Stimulated activated naive CD8-positive, alpha-beta T cell treated with anti-CD3 and anti-CD28 coated beads, Interleukin-15, amount 100 ng/mL, for 72 hours (primary cell): ENCODE measurements around the gene DEPDC5.
"Not testable (repeated sequence)": the region's sequence is repeated elsewhere in the genome, so short reads cannot be mapped to it uniquely, and the experiment has no call there.

Experiments
- ATAC-seq: fragments of 150-1000 bp; cut with Tn5 transposase; 2 replicates; pipeline ENCODE4 v1.10.0; 2021; ENCODE audit warnings: mild to moderate bottlenecking, moderate library complexity
- DNase-seq, 2 donors: peaks; one replicate each; pipeline ENCODE4 v3.0.0; 2021 to 2022
- H3K27ac Mint-ChIP-seq, 2 donors: one replicate each; pipeline ENCODE4 v1.8.0; 2022; ENCODE audit warnings: mild to moderate bottlenecking in 2 of 2, mixed read lengths in 2 of 2, moderate library complexity in 2 of 2
- H3K27me3 Mint-ChIP-seq: one replicate; pipeline ENCODE4 v1.8.0; 2022; ENCODE audit warnings: mixed read lengths
- H3K4me1 Mint-ChIP-seq: one replicate; pipeline ENCODE4 v1.8.0; 2022; ENCODE audit warnings: mild to moderate bottlenecking, mixed read lengths
- H3K4me3 Mint-ChIP-seq, 2 donors: one replicate each; pipeline ENCODE4 v1.8.0; 2022; ENCODE audit warnings: mild to moderate bottlenecking in 2 of 2, mixed read lengths in 2 of 2, moderate library complexity in 1 of 2
- H3K9me3 Mint-ChIP-seq, 2 donors: one replicate each; pipeline ENCODE4 v1.8.0; 2022; ENCODE audit warnings: mixed read lengths in 2 of 2

The DEPDC5 gene

GRCh38 chr22:31739795-31740201 is 14.0 kb upstream of the DEPDC5 start:
- H3K27me3 Mint-ChIP-seq = no peaks in the 10 kb centered on the region
- H3K4me3 Mint-ChIP-seq = no peak overlapping the region
- H3K27ac Mint-ChIP-seq = peak overlapping the region in 1 of 2 donors; percentile 6
- peaks cover 22% of the 10 kb centered on the region for H3K4me1 Mint-ChIP-seq
- no peaks in the 10 kb centered on the region for H3K9me3 Mint-ChIP-seq
- ATAC-seq = no peak
- DNase-seq = no peak

DNA sequence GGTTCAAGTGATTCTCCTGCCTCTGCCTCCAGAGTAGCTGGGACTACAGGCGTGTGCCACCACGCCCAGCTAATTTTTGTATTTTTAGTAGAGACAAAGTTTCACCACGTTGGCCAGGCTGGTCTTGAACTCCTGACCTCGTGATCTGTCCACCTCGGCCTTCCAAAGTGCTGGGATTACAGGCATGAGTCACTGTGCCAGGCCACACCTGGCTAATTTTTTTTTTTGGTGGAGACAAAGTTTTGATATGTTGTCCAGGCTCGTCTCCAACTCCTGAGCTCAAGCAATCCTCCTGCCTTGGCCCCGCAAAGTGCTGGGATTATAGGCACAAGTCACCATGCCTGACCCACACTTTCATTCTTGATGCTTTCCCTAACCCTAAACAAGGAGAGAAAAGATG is 13.5 kb upstream of the DEPDC5 start:
- H3K27ac Mint-ChIP-seq = peak overlapping the region; percentile 6 to 81

GRCh38 chr22:31742115-31742514 is 11.7 kb upstream of the DEPDC5 start:
- no peaks in the 10 kb centered on the region for H3K9me3 Mint-ChIP-seq
- H3K4me3 Mint-ChIP-seq = no peak overlapping the region
- peaks cover 22% of the 10 kb centered on the region for H3K4me1 Mint-ChIP-seq
- peak overlapping the region in 1 of 2 donors; percentile 16 for H3K27ac Mint-ChIP-seq
- ATAC-seq (no peak), DNase-seq (no peak)
- no peaks in the 10 kb centered on the region for H3K27me3 Mint-ChIP-seq

More for the DNA sequence above, 13.5 kb upstream of the DEPDC5 start:
- not testable (repeated sequence) for H3K27me3 Mint-ChIP-seq, ATAC-seq, H3K9me3 Mint-ChIP-seq, H3K4me3 Mint-ChIP-seq, DNase-seq
- peaks cover 20% of the 10 kb centered on the region for H3K4me1 Mint-ChIP-seq

DNA sequence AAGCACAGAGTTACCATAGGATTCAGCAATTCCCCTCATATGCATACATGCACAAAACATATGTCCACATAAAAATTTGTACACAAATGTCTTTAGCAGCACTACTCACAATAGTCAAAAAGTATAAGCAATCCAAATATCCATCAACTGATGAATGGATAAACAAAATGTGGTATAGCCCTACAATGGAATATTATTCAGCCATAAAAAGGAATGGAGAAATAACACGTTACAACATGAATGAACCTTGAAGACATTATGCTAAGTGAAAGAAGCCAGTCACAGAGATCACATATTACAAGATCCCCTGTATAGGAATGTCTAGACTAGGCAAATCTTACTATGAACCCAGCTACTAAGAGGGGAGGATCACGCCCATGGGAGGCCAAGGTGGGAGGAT is 11.1 kb upstream of the DEPDC5 start:
- DNase-seq = no peak
- Mint-ChIP-seq H3K4me1 (peaks cover 26% of the 10 kb centered on the region), H3K27me3 (no peaks in the 10 kb centered on the region)

DNA sequence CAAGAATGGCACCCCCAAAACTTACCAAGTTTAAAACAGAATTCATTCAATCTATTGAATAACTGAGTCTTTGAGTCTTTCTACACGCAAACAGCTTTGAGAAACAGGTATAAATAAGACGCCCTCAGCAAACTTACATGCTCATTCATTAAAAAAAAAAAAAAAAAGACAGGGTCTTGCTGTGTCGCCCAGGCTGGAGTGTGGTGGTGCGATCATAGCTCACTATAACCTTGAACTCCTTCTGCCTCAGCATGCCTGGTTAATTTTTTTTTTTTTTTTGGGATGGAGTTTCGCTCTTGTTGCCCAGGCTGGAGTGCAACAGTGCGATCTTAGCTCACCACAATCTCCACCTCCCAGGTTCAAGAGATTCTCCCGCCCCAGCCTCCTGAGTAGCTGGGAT is 9.9 kb upstream of the DEPDC5 start:
- peak overlapping the region in 1 of 2 donors; percentile 76 for H3K27ac Mint-ChIP-seq
- H3K27me3 Mint-ChIP-seq = no peaks in the 10 kb centered on the region
- no peaks in the 10 kb centered on the region for H3K9me3 Mint-ChIP-seq
- H3K4me1 Mint-ChIP-seq = peaks cover 28% of the 10 kb centered on the region
- H3K4me3 Mint-ChIP-seq = no peak overlapping the region
- ATAC-seq (no peak), DNase-seq (no peak)

More for the DNA sequence above, 11.1 kb upstream of the DEPDC5 start:
- H3K9me3 Mint-ChIP-seq = no peaks in the 10 kb centered on the region
- peak overlapping the region; percentile 24 to 66 for H3K27ac Mint-ChIP-seq
- no peak for ATAC-seq
- no peak overlapping the region for H3K4me3 Mint-ChIP-seq

DNA sequence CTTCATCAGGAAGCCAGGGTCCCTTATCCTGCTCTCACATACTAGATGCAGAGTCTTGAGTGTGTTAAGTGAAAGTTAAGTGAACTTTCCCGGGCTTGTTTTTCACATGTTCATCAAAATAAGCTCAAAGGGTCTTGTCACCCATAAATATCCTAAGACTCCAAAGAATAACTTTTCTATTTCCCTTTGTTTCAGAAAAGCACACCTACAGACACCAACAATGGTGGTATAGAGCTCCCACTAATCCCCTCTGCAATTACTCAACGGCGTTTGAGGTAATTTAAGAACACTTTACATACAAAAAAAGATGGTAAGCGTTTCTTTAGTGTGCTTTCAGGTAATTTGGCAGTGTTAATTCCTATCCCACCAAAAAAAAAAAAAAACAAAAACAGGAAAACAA is 6.4 kb upstream of the DEPDC5 start:
- Mint-ChIP-seq H3K4me1 (peaks cover 44% of the 10 kb centered on the region), H3K4me3 (peak overlapping the region; percentile 81 to 90), H3K27ac (peak overlapping the region in 1 of 2 donors; percentile 48), H3K27me3 (no peaks in the 10 kb centered on the region), H3K9me3 (no peaks in the 10 kb centered on the region)
- ATAC-seq = no peak
- no peak for DNase-seq

DNA sequence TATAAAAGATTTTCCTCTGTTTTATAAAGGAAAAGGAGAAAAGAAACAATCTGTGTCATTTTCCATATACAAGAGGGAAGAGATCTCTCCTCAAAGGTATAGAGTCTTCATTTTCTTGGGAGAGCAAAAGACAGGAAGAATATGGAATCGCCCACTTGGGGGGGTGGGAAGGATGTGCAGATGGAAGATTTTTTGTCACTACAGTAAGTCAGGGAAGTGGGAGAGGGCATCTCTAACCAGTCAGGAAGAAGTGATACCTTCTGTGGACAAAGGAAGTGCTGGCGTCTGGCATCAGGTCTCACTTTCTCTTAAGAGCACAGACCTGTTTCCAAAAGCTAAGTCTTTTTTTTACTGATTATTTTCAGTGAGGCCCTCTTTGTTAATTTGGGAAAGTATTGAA is 5.3 kb upstream of the DEPDC5 start:
- DNase-seq (no peak), ATAC-seq (no peak)
- peaks cover 47% of the 10 kb centered on the region for H3K4me1 Mint-ChIP-seq
- no peaks in the 10 kb centered on the region for H3K9me3 Mint-ChIP-seq
- H3K27ac Mint-ChIP-seq = peak overlapping the region; percentile 10 to 42
- H3K27me3 Mint-ChIP-seq = no peaks in the 10 kb centered on the region
- H3K4me3 Mint-ChIP-seq = peak overlapping the region; percentile 81 to 90

- H3K27me3 Mint-ChIP-seq = no peaks in the 10 kb centered on the region
- ATAC-seq = peak; percentile 82
- peak within 1 kb of the TSS; percentile 94 to 97 for H3K27ac Mint-ChIP-seq
- peak within 1 kb of the TSS; percentile 81 to 90 for H3K4me3 Mint-ChIP-seq
- DNase-seq = peak; percentile 98 to 99
- H3K9me3 Mint-ChIP-seq = no peaks in the 10 kb centered on the region
- peaks cover 55% of the 10 kb centered on the region for H3K4me1 Mint-ChIP-seq
Observed at GRCh38 chr22:31749636-31750364, 4.0 kb upstream of the DEPDC5 start, which contains the start of gene PRR14L. PRR14L (minus strand) TSS chr22:31750132; CDS start chr22:31738860, 11,272 bp downstream.

DNA sequence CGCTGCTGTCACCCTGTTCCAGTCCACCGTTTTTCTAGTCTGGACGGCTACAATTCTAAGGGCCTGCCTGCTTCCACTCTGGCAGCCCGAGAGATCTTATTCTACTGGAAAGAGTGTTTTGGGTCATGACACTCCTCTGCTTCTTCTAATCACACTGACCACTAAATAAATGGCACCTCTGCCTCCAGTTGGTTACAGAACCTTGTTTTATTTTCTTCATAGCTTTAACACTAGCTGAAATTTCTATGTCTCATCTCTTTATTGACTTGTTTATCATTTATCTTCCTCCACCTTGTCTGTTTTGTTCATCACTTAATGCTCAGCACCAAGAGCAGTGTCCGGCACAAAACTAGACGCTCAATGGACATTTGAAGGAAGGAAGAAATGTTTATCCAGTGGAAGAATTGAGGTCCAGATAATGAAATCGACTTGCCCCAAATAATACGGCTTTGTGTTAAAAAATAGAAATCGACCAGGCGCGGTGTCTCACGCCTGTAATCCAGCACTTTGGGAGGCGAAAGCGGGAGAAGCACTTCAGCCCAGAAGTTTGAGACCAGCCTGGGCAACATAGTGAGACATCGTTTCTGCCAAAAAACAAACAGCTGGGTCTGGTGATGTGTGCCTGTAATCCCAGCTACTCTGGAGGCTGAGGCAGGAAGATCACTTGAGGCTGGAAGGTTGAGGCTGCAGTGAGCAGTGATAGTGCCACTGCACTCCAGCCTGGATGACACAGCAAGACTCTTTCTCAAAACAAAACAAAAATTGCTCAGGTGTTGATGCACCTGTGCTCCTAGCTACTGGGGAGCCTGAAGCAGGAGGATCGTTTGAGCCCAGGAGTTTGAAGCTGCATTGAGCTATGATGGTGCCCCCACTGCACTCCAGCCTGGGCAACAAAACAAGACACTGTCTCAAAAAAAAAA is 3.2 kb upstream of the DEPDC5 start:
- peaks cover 64% of the 10 kb centered on the region for H3K4me1 Mint-ChIP-seq
- DNase-seq = no peak
- H3K9me3 Mint-ChIP-seq = no peaks in the 10 kb centered on the region

DNA sequence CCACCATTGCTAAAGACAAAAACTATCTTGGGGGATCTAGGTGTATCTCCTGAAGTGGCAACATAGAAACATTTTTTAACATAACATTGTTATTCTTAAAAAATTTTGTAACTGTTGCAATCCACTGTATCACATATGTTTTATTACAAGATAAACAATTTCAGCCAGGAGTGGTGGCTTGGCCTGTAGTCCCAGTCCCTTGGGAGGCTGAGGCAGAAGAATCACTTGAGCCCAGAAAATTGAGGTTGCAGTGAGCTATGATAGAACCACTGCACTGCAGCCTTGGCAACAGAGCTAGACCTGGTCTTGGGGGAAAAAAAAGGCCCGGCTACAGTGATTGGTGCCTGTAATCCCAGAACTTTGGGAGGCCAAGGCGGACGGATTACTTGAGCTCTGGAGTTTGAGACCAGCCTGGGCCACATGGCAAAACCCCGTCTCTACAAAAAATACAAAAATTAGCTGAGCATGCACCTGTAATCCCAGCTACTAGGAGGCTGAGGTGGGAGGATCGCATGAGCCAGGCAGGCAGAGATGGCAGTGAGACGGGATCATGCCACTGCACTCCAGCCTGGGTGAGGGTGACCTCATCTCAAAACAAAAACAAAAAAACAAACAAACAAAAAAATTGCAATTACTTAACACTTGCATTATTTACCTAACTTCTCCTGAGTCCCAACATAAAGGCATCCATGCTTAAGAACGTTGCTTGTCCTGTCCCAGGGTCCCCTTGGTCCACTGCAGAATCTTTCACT is 1.5 kb upstream of the DEPDC5 start:
- DNase-seq (no peak), ATAC-seq (no peak)
- H3K9me3 Mint-ChIP-seq = no peaks in the 10 kb centered on the region
- H3K27ac Mint-ChIP-seq = peak overlapping the region in 1 of 2 donors; percentile 99
- H3K4me3 Mint-ChIP-seq = peak overlapping the region in 1 of 2 donors; percentile 91
- H3K27me3 Mint-ChIP-seq = no peaks in the 10 kb centered on the region
- peaks cover 61% of the 10 kb centered on the region for H3K4me1 Mint-ChIP-seq

More for the DNA sequence above, 3.2 kb upstream of the DEPDC5 start:
- H3K27me3 Mint-ChIP-seq = no peaks in the 10 kb centered on the region
- ATAC-seq = no peak
- H3K4me3 Mint-ChIP-seq = peak overlapping the region; percentile 81 to 90
- H3K27ac Mint-ChIP-seq = peak overlapping the region; percentile 94 to 97

DNA sequence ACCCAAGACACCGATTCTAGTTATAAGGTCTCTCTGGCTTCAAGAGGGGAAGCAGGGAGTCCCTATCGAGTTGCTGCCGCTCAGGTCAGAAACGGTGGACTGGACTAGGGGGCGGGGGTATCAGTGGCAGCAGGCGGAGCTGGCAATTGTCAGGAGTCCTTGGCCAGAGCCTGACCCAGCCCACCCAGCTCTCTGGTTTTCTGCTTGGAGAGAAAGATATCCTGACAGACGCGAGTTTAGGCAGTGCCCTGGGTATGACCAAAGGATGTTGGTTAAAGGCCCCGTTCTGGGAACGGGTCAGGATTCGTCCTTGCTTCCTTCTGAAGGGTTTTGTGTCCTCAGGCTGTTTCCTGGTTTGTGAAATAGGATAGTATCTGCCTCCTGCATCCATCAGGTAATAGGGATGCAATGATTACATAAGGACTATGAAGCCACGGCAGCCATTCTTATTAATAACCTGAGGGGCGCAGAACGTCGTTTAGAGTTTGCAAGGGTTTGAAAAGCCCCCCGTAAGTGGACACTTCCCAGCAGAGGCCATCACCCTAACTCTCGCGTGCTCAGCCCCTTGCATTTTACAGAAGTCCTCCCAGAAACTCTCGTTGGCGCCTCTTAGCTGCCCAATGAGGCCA is 700 bp upstream of the DEPDC5 start:
- DNase-seq = peak; percentile 14 to 22
- H3K4me1 Mint-ChIP-seq = peaks cover 52% of the 10 kb centered on the region
- H3K27ac Mint-ChIP-seq = peak overlapping the region; percentile 95 to 99
- H3K4me3 Mint-ChIP-seq = peak overlapping the region; percentile 84 to 91
- no peak for ATAC-seq
- no peaks in the 10 kb centered on the region for H3K9me3 Mint-ChIP-seq
- H3K27me3 Mint-ChIP-seq = no peaks in the 10 kb centered on the region

- peak overlapping the region; percentile 84 to 91 for H3K4me3 Mint-ChIP-seq
- peak overlapping the region; percentile 95 to 99 for H3K27ac Mint-ChIP-seq
- ATAC-seq (no peak), DNase-seq (no peak)
- peaks cover 41% of the 10 kb centered on the region for H3K4me1 Mint-ChIP-seq
- no peaks in the 10 kb centered on the region for H3K9me3 Mint-ChIP-seq
- H3K27me3 Mint-ChIP-seq = no peaks in the 10 kb centered on the region
Observed at GRCh38 chr22:31754813-31755212, 994 bp downstream of the DEPDC5 start.

DNA sequence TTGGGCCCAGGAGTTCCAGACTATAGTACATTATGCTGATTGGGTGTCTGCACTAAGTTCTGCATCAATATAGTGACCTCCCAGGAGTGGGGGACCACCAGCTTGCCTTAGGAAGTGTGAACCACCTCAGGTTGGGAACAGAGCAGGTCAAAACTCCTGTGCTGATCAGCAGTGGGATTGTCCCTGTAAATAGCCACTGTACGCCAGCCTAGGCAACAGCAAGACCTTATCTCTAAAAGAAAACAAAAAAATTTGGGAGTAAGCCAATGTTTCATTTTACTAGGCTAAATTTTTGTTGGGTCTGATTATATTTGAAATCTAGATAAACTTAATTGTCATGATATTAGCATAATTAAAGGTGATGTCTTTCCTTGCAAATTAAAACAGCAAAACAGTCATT is 3.4 kb downstream of the DEPDC5 start:
- no peak overlapping the region for H3K4me3 Mint-ChIP-seq
- ATAC-seq = no peak
- no peak for DNase-seq

DNA sequence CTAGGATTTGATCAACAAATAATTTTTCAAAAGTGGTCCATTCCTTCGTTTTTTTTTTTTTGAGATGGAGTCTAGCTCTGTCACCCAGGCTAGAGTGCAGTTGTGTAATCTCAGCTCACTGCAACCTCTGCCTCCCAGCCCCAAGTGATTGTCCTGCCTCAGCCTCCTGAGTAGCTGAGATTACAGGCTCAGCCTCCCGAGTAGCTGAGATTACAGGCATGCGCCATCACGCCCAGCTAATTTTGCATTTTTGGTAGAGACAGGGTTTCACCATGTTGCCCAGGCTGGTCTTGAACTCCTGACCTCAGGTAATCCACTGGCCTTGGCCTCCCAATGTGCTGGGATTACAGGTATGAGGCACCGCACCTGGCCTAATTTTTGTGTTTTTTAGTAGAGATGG is 5.0 kb downstream of the DEPDC5 start:
- not testable (repeated sequence) for H3K27ac Mint-ChIP-seq, ATAC-seq, DNase-seq, H3K27me3 Mint-ChIP-seq, H3K9me3 Mint-ChIP-seq, H3K4me3 Mint-ChIP-seq
- peaks cover 17% of the 10 kb centered on the region for H3K4me1 Mint-ChIP-seq

More for the DNA sequence above, 3.4 kb downstream of the DEPDC5 start:
- no peaks in the 10 kb centered on the region for H3K27me3 Mint-ChIP-seq
- H3K9me3 Mint-ChIP-seq = no peaks in the 10 kb centered on the region
- H3K4me1 Mint-ChIP-seq = peaks cover 29% of the 10 kb centered on the region
- no peak overlapping the region for H3K27ac Mint-ChIP-seq

DNA sequence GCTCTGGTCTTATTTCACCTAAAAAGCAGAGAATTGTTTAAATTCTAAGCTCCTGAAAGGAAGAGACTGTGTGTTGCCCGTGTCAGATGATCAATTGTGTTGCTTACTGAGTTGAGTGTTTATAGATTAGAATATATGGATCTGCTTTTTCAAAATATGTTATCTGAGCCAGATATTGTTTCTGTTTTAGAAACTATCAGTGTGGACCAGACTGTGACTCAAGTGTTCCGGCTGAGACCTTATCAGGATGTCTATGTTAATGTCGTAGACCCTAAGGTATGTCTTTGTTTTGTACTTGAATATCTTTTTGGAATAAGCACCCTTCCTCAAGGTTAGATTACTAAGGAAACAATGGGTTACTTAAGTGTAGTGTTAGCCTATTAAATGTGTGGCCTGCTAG is 11.0 kb downstream of the DEPDC5 start:
- H3K27me3 Mint-ChIP-seq = no peaks in the 10 kb centered on the region
- H3K9me3 Mint-ChIP-seq = no peaks in the 10 kb centered on the region
- H3K4me3 Mint-ChIP-seq = no peak overlapping the region
- H3K27ac Mint-ChIP-seq = peak overlapping the region in 1 of 2 donors; percentile 84
- DNase-seq (no peak), ATAC-seq (no peak)
- peaks cover 7% of the 10 kb centered on the region for H3K4me1 Mint-ChIP-seq
